Measurements from ENCODE around the gene TADA2B.

Gene TADA2B

GRCh38 chr4:7063362-7063761 lies 20.2 kb downstream of the TADA2B start:
- DNase-seq, result no peak
- no peaks in the 10 kb centered on the region for H3K27me3 ChIP-seq (replicated peaks; ENCODE audit: control insufficient read depth, insufficient read depth, low read length, poor library complexity, severe bottlenecking)
- no peak overlapping the region for H3K27ac ChIP-seq (ENCODE audit: insufficient read depth, low read length, poor library complexity, severe bottlenecking)
- H3K36me3 ChIP-seq (ENCODE audit: control insufficient read depth, insufficient read depth, low read length), result peaks cover 54% of the 10 kb centered on the region
- H3K4me1 ChIP-seq (ENCODE audit: control insufficient read depth, insufficient read depth, low read length, poor library complexity, severe bottlenecking), result peaks cover 17% of the 10 kb centered on the region
- no peak overlapping the region for H3K4me3 ChIP-seq (ENCODE audit: insufficient read depth, low read depth, low read length, poor library complexity, severe bottlenecking)
- H3K9me3 ChIP-seq (ENCODE audit: control insufficient read depth, low read length), result no peaks in the 10 kb centered on the region

- H3K4me3 ChIP-seq (ENCODE audit: insufficient read depth, low read depth, low read length, poor library complexity, severe bottlenecking), result no peak overlapping the region
- no peak for DNase-seq
- H3K4me1 ChIP-seq (ENCODE audit: control insufficient read depth, insufficient read depth, low read length, poor library complexity, severe bottlenecking), result peaks cover 25% of the 10 kb centered on the region
- H3K9me3 ChIP-seq (ENCODE audit: control insufficient read depth, low read length), result no peaks in the 10 kb centered on the region
- no peaks in the 10 kb centered on the region for H3K27me3 ChIP-seq (replicated peaks; ENCODE audit: control insufficient read depth, insufficient read depth, low read length, poor library complexity, severe bottlenecking)
- peaks cover 31% of the 10 kb centered on the region for H3K36me3 ChIP-seq (ENCODE audit: control insufficient read depth, insufficient read depth, low read length)
- no peak overlapping the region for H3K27ac ChIP-seq (ENCODE audit: insufficient read depth, low read length, poor library complexity, severe bottlenecking)
These were observed 22.8 kb downstream of the TADA2B start for GRCh38 chr4:7066006-7066405.

GRCh38 chr4:7066493-7066892 lies 23.3 kb downstream of the TADA2B start:
- Histone ChIP-seq H3K9me3 (ENCODE audit: control insufficient read depth, low read length) (no peaks in the 10 kb centered on the region), H3K27ac (ENCODE audit: insufficient read depth, low read length, poor library complexity, severe bottlenecking) (no peak overlapping the region), H3K4me1 (ENCODE audit: control insufficient read depth, insufficient read depth, low read length, poor library complexity, severe bottlenecking) (peaks cover 25% of the 10 kb centered on the region), H3K4me3 (ENCODE audit: insufficient read depth, low read depth, low read length, poor library complexity, severe bottlenecking) (no peak overlapping the region), H3K36me3 (ENCODE audit: control insufficient read depth, insufficient read depth, low read length) (peaks cover 26% of the 10 kb centered on the region), H3K27me3 (replicated peaks; ENCODE audit: control insufficient read depth, insufficient read depth, low read length, poor library complexity, severe bottlenecking) (no peaks in the 10 kb centered on the region)
- DNase-seq, result no peak

GRCh38 chr4:7067126-7067451 lies 23.9 kb downstream of the TADA2B start:
- Histone ChIP-seq H3K27me3 (replicated peaks; ENCODE audit: control insufficient read depth, insufficient read depth, low read length, poor library complexity, severe bottlenecking) (no peaks in the 10 kb centered on the region), H3K4me1 (ENCODE audit: control insufficient read depth, insufficient read depth, low read length, poor library complexity, severe bottlenecking) (peaks cover 25% of the 10 kb centered on the region), H3K9me3 (ENCODE audit: control insufficient read depth, low read length) (no peaks in the 10 kb centered on the region), H3K36me3 (ENCODE audit: control insufficient read depth, insufficient read depth, low read length) (peaks cover 20% of the 10 kb centered on the region), H3K4me3 (ENCODE audit: insufficient read depth, low read depth, low read length, poor library complexity, severe bottlenecking) (peak overlapping the region; percentile 97), H3K27ac (ENCODE audit: insufficient read depth, low read length, poor library complexity, severe bottlenecking) (peak overlapping the region; percentile 86)
- DNase-seq, result no peak

GRCh38 chr4:7067452-7068278 lies 24.5 kb downstream of the TADA2B start, which contains the start of gene GRPEL1:
Gene GRPEL1, minus strand, starts transcription at chr4:7068064. Its CDS starts 32 bp downstream, at chr4:7068032.
- Histone ChIP-seq H3K27me3 (replicated peaks; ENCODE audit: control insufficient read depth, insufficient read depth, low read length, poor library complexity, severe bottlenecking) (no peaks in the 10 kb centered on the region), H3K9me3 (ENCODE audit: control insufficient read depth, low read length) (no peaks in the 10 kb centered on the region), H3K4me1 (ENCODE audit: control insufficient read depth, insufficient read depth, low read length, poor library complexity, severe bottlenecking) (peaks cover 25% of the 10 kb centered on the region), H3K27ac (ENCODE audit: insufficient read depth, low read length, poor library complexity, severe bottlenecking) (peak within 1 kb of the TSS; percentile 86), H3K4me3 (ENCODE audit: insufficient read depth, low read depth, low read length, poor library complexity, severe bottlenecking) (peak within 1 kb of the TSS; percentile 97), H3K36me3 (ENCODE audit: control insufficient read depth, insufficient read depth, low read length) (peaks cover 17% of the 10 kb centered on the region)
- DNase-seq, result peak; percentile 100

DNA sequence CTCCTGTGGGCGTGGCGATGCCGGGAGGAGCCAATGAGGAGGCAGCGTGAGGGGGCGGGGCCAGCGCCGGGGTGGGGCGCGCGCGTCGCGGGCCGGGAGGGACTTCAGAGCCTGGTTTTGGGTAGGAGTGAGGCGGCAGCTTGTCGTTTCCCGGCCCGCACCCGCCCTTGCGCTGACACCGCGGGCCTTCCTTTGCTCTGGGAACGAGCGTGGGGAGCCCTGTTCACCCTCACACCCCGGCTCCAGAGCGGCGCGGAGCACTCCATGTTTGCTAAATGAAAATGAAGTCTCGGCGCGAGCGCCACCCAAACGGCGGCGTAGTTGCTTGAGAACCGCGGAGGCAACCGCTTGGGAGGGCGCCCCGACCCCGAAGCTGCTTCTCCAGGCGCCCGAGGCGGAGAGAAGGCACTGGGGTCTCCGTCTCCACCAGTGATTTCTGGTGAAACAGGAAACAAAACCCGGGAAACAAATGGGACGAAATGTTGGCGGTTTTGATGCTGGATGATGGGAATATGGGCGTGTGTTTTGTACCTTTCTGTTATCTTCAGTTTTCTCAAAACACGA lies 25.2 kb downstream of the TADA2B start:
- peaks cover 11% of the 10 kb centered on the region for H3K36me3 ChIP-seq (ENCODE audit: control insufficient read depth, insufficient read depth, low read length)
- H3K27me3 ChIP-seq (replicated peaks; ENCODE audit: control insufficient read depth, insufficient read depth, low read length, poor library complexity, severe bottlenecking), result no peaks in the 10 kb centered on the region
- H3K4me3 ChIP-seq (ENCODE audit: insufficient read depth, low read depth, low read length, poor library complexity, severe bottlenecking), result peak overlapping the region; percentile 97
- no peaks in the 10 kb centered on the region for H3K9me3 ChIP-seq (ENCODE audit: control insufficient read depth, low read length)
- DNase-seq, result no peak
- peak overlapping the region; percentile 80 for H3K27ac ChIP-seq (ENCODE audit: insufficient read depth, low read length, poor library complexity, severe bottlenecking)
- H3K4me1 ChIP-seq (ENCODE audit: control insufficient read depth, insufficient read depth, low read length, poor library complexity, severe bottlenecking), result peaks cover 25% of the 10 kb centered on the region

GRCh38 chr4:7068883-7069282 lies 25.7 kb downstream of the TADA2B start:
- H3K27ac ChIP-seq (ENCODE audit: insufficient read depth, low read length, poor library complexity, severe bottlenecking), result peak overlapping the region; percentile 80
- peaks cover 6% of the 10 kb centered on the region for H3K36me3 ChIP-seq (ENCODE audit: control insufficient read depth, insufficient read depth, low read length)
- peak overlapping the region; percentile 97 for H3K4me3 ChIP-seq (ENCODE audit: insufficient read depth, low read depth, low read length, poor library complexity, severe bottlenecking)
- DNase-seq, result no peak
- no peaks in the 10 kb centered on the region for H3K9me3 ChIP-seq (ENCODE audit: control insufficient read depth, low read length)
- peaks cover 25% of the 10 kb centered on the region for H3K4me1 ChIP-seq (ENCODE audit: control insufficient read depth, insufficient read depth, low read length, poor library complexity, severe bottlenecking)
- no peaks in the 10 kb centered on the region for H3K27me3 ChIP-seq (replicated peaks; ENCODE audit: control insufficient read depth, insufficient read depth, low read length, poor library complexity, severe bottlenecking)

DNA sequence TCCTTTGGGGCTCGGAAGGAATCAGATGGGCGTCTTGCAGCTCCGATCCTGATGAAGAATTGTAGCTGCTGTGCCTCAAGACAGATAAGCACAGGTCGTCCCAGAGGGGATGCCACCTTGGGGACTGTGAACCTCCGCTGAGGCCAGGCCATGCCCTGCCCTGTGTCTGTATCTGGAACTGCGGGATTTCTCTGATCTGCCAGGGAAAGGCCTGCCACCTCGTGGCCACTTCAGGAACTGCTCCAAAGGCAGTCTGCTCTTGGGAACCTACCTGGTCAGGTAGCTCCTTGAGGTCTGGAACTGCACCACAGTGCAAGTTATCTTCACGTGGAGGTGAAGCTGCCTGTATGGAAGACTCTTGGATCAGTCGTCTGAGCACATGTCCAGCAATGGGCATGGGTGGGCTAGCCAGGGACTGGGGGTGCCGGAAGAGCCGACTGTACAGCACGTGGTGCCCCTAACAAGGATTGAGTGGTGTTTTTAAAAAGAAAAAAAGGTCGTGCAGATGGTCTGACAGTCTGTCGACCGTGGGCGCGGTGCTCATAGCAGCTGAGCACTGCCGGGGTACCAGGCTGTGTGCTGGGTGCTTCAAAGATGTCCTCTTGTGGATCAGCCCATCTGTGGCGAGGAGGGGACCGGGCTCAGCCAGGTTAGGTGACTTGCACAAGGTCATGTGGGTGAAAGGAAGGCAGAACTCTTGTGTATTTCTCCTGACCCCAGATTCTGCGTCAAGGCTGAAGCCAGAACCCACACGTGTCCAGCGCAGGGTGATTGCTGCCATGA lies 27.7 kb downstream of the TADA2B start:
- H3K9me3 ChIP-seq (ENCODE audit: control insufficient read depth, low read length), result no peaks in the 10 kb centered on the region
- peak; percentile 70 to 80 (median 74) for DNase-seq
- no peak overlapping the region for H3K27ac ChIP-seq (ENCODE audit: insufficient read depth, low read length, poor library complexity, severe bottlenecking)
- no peak overlapping the region for H3K4me3 ChIP-seq (ENCODE audit: insufficient read depth, low read depth, low read length, poor library complexity, severe bottlenecking)
- H3K4me1 ChIP-seq (ENCODE audit: control insufficient read depth, insufficient read depth, low read length, poor library complexity, severe bottlenecking), result peaks cover 23% of the 10 kb centered on the region
- no peaks in the 10 kb centered on the region for H3K36me3 ChIP-seq (ENCODE audit: control insufficient read depth, insufficient read depth, low read length)
- H3K27me3 ChIP-seq (replicated peaks; ENCODE audit: control insufficient read depth, insufficient read depth, low read length, poor library complexity, severe bottlenecking), result no peaks in the 10 kb centered on the region

DNA sequence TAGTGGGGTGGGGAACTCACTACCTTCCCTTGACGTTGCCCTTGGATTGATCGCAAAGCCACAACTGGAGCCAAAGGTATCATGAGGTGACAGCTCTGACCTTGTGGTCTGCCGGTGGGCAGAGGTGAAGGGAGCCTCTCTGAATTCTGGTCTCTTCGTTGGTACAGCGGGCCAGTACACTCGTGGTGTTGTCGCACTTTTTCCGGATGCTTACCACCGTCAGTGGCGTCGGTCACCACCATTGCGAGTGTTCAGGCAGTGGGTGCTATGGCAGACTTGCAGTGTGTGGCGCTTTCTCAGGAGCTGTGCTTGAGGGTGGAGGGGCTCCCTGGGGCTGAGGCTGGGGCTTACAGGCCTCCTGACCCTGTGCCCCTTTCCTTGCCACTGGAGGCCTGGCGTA lies 29.9 kb downstream of the TADA2B start:
- Histone ChIP-seq H3K9me3 (ENCODE audit: control insufficient read depth, low read length) (no peaks in the 10 kb centered on the region), H3K36me3 (ENCODE audit: control insufficient read depth, insufficient read depth, low read length) (no peaks in the 10 kb centered on the region), H3K27ac (ENCODE audit: insufficient read depth, low read length, poor library complexity, severe bottlenecking) (no peak overlapping the region), H3K4me1 (ENCODE audit: control insufficient read depth, insufficient read depth, low read length, poor library complexity, severe bottlenecking) (peaks cover 8% of the 10 kb centered on the region), H3K4me3 (ENCODE audit: insufficient read depth, low read depth, low read length, poor library complexity, severe bottlenecking) (no peak overlapping the region), H3K27me3 (replicated peaks; ENCODE audit: control insufficient read depth, insufficient read depth, low read length, poor library complexity, severe bottlenecking) (no peaks in the 10 kb centered on the region)
- DNase-seq, result no peak

Measured in effector memory CD4-positive, alpha-beta T cell (primary cell).